ENCODE data around the gene QRICH1. TPM values are rescaled to one million over a fixed set of nuclear protein-coding genes. Genes with fewer than 3 reads are reported as not detected.

QRICH1 gene
- total RNA-seq, 2 experiments from 2014 or later, result 210 to 255 TPM

GRCh38 chr3:49131040-49131439, 37.2 kb upstream of the QRICH1 start:
- DNase-seq, result no peak
- Mint-ChIP-seq H3K9me3 (no peaks in the 10 kb centered on the region), H3K36me3 (ENCODE audit: low read depth) (no peaks in the 10 kb centered on the region), H3K27ac (no peak overlapping the region), H3K27me3 (peaks cover 40% of the 10 kb centered on the region), H3K4me3 (no peak overlapping the region), H3K4me1 (ENCODE audit: low read depth) (no peaks in the 10 kb centered on the region)
- H3K27ac ChIP-seq (ENCODE audit: low read depth in 1 of 2, low read length in 2 of 2), result no peak overlapping the region
- H3K4me3 ChIP-seq (ENCODE audit: low read length), result no peak overlapping the region
- ChIA-PET POLR2A (interaction anchor here (0.7 kb wide), 1 partner anchor 37 kb away, joined by 3 read pairs; the partner anchor contains the start of gene QRICH1), CTCF (no interaction called here)
- ATAC-seq (ENCODE audit: poor library complexity), result no peak
- H3K4me1 ChIP-seq (ENCODE audit: insufficient read depth, low read length), result peaks cover 4% of the 10 kb centered on the region
- intact Hi-C loops (cut with DNase I, micrococcal nuclease), result no loop called here
- no peaks in the 10 kb centered on the region for H3K9me3 ChIP-seq (ENCODE audit: control insufficient read depth in 1 of 2, insufficient read depth in 1 of 2, low read length in 2 of 2)
- no peak for TF ChIP-seq CTCF (IDR thresholded peaks at IDR 0.05)
- peaks cover 12 to 13% of the 10 kb centered on the region in 2 experiments for H3K27me3 ChIP-seq (ENCODE audit: control insufficient read depth in 1 of 2, insufficient read depth in 2 of 2, low read length in 2 of 2)
- no peaks in the 10 kb centered on the region for H3K36me3 ChIP-seq (ENCODE audit: insufficient read depth, low read length)

GRCh38 chr3:49124991-49125670, 31.3 kb upstream of the QRICH1 start:
- Mint-ChIP-seq H3K4me1 (ENCODE audit: low read depth) (peaks cover 10% of the 10 kb centered on the region), H3K27me3 (no peaks in the 10 kb centered on the region), H3K27ac (no peak overlapping the region), H3K9me3 (no peaks in the 10 kb centered on the region), H3K4me3 (no peak overlapping the region), H3K36me3 (ENCODE audit: low read depth) (peaks cover 1% of the 10 kb centered on the region)
- intact Hi-C loops (cut with DNase I, micrococcal nuclease), result loop anchor here in 1 of 2 experiments (5.0 to 10.0 kb wide), 2 partner anchors 103 to 550 kb away; partner anchors contain the start of genes APEH and NDUFAF3
- TF ChIP-seq CTCF (IDR thresholded peaks at IDR 0.05), result no peak
- Histone ChIP-seq H3K4me1 (ENCODE audit: insufficient read depth, low read length) (peaks cover 12% of the 10 kb centered on the region), H3K27ac (ENCODE audit: low read depth in 1 of 2, low read length in 2 of 2) (no peak overlapping the region), H3K27me3 (ENCODE audit: control insufficient read depth in 1 of 2, insufficient read depth in 2 of 2, low read length in 2 of 2) (no peaks in the 10 kb centered on the region), H3K36me3 (ENCODE audit: insufficient read depth, low read length) (no peaks in the 10 kb centered on the region), H3K4me3 (ENCODE audit: low read length) (no peak overlapping the region), H3K9me3 (ENCODE audit: control insufficient read depth in 1 of 2, insufficient read depth in 1 of 2, low read length in 2 of 2) (no peaks in the 10 kb centered on the region)
- ATAC-seq (ENCODE audit: poor library complexity) (no peak), DNase-seq (no peak)
- ChIA-PET POLR2A (interaction anchor here (1.0 kb wide), 1 partner anchor 32 kb away, joined by 3 read pairs; the partner anchor contains the start of gene QRICH1), CTCF (interaction anchor here (1.3 kb wide), 1 partner anchor 31 kb away, joined by 5 read pairs; the partner anchor contains the start of gene QRICH1)

GRCh38 chr3:49124203-49124602, 30.3 kb upstream of the QRICH1 start:
- CTCF ChIA-PET, result interaction anchor here (0.7 kb wide), 1 partner anchor 30 kb away, joined by 3 read pairs; no protein-coding TSS in a partner anchor
- POLR2A ChIA-PET, result no interaction called here
- no peak for ATAC-seq (ENCODE audit: poor library complexity)

More at GRCh38 chr3:49124203-49124602, 30.3 kb upstream of the QRICH1 start:
- H3K4me1 Mint-ChIP-seq (ENCODE audit: low read depth), result peaks cover 19% of the 10 kb centered on the region
- Histone ChIP-seq H3K36me3 (ENCODE audit: insufficient read depth, low read length) (no peaks in the 10 kb centered on the region), H3K4me1 (ENCODE audit: insufficient read depth, low read length) (peaks cover 22% of the 10 kb centered on the region), H3K4me3 (ENCODE audit: low read length) (no peak overlapping the region), H3K27ac (ENCODE audit: low read depth in 1 of 2, low read length in 2 of 2) (no peak overlapping the region), H3K27me3 (ENCODE audit: control insufficient read depth in 1 of 2, insufficient read depth in 2 of 2, low read length in 2 of 2) (no peaks in the 10 kb centered on the region), H3K9me3 (ENCODE audit: control insufficient read depth in 1 of 2, insufficient read depth in 1 of 2, low read length in 2 of 2) (no peaks in the 10 kb centered on the region)
- H3K9me3 Mint-ChIP-seq, result no peaks in the 10 kb centered on the region
- no peak for TF ChIP-seq CTCF (IDR thresholded peaks at IDR 0.05)
- intact Hi-C loops (cut with DNase I, micrococcal nuclease), result loop anchor here in 1 of 2 experiments (5.0 to 10.0 kb wide), 2 partner anchors 102 to 551 kb away; partner anchors contain the start of genes APEH and NDUFAF3
- H3K27ac Mint-ChIP-seq, result no peak overlapping the region
- H3K36me3 Mint-ChIP-seq (ENCODE audit: low read depth), result peaks cover 7% of the 10 kb centered on the region
- DNase-seq, result no peak
- no peak overlapping the region for H3K4me3 Mint-ChIP-seq
- H3K27me3 Mint-ChIP-seq, result no peaks in the 10 kb centered on the region
